HepG2 (cell line): ENCODE results near the gene AIMP2. TPM values are rescaled to one million over a fixed set of nuclear protein-coding genes. Genes with fewer than 3 reads are reported as not detected.
A peak's percentile ranks its signal among the peaks of the same experiment; 100 is the strongest.

Experiments used
- ATAC-seq: fragments of 200-7000 bp; cut with Tn5 transposase; 3 replicates; pipeline ENCODE4 v1.9.1; 2020; ENCODE audit warnings: mild to moderate bottlenecking, moderate library complexity
- BruUV-seq: library from RNA; stranded (reverse); fragments of 400-500 nt; replicated peaks from 2 replicates; lab custom pipeline; 2021; lab: Mats Ljungman, UMichigan
- CTCF ChIA-PET: fragments of 300-600 bp; formaldehyde crosslinking; extraction: SDS; loops from one replicate; lab custom pipeline; 2021; ENCODE audit warnings: low total read pairs, inconsistent platforms, low intra/inter-chr PET ratio; lab: Yijun Ruan, JAX
- POLR2A ChIA-PET: fragments of 350-600 bp; sonication (Branson Sonifier 250); formaldehyde crosslinking; loops from one replicate; lab custom pipeline; 2020; ENCODE audit warnings: antibody characterized with exemption, inconsistent platforms; lab: Yijun Ruan, JAX
- DNase-seq: peaks from one replicate; pipeline ENCODE4 v3.0.0-alpha.2; 2015; ENCODE audit warnings: low spot score
- FAIRE-seq: peaks from 3 replicates; lab custom pipeline; 2011; peaks lifted over from hg19 to GRCh38; lab: Jason Lieb, UNC
- H2AFZ ChIP-seq: one replicate; pipeline ENCODE4 v1.6.1; 2011; ENCODE audit warnings: low read length, inconsistent platforms
- H3K27ac ChIP-seq: fragments of 300-600 bp; 3 replicates; pipeline ENCODE4 v1.8.0; 2011; ENCODE audit warnings: mixed run types, mild to moderate bottlenecking, mixed read lengths, low read length, inconsistent platforms; ENCODE audit not compliant: insufficient read depth; ENCODE audit errors: extremely low read length
- H3K27me3 ChIP-seq, 2 experiments: fragments of 200-600 bp in 1 of 2; 2 replicates in 1 of 2; 3 replicates in 1 of 2; pipeline versions ENCODE4 v1.6.0 to v1.8.0; 2011; ENCODE audit warnings: low read length in 2 of 2, mild to moderate bottlenecking in 2 of 2, moderate library complexity in 2 of 2, inconsistent platforms in 1 of 2; ENCODE audit not compliant: insufficient read depth in 2 of 2, control insufficient read depth in 1 of 2
- H3K36me3 ChIP-seq, 2 experiments: fragments of 200-600 bp in 1 of 2; replicated peaks in 1 of 2; 2 replicates in 1 of 2; 3 replicates in 1 of 2; pipeline versions ENCODE4 v1.5.1 to v1.8.0; 2011; ENCODE audit warnings: low read length in 2 of 2, inconsistent platforms in 1 of 2; ENCODE audit not compliant: insufficient read depth in 2 of 2, control insufficient read depth in 1 of 2
- H3K4me1 ChIP-seq: 2 replicates; pipeline ENCODE4 v1.5.1; 2012; ENCODE audit warnings: low read length, inconsistent platforms; ENCODE audit not compliant: insufficient read depth
- H3K4me2 ChIP-seq: 2 replicates; pipeline ENCODE4 v1.6.0; 2011; ENCODE audit warnings: low read depth, low read length, inconsistent platforms
- H3K4me3 ChIP-seq, 3 experiments: fragments of 200-600 bp in 1 of 3; sonication (generic), shearing (Covaris generic) in 1 of 3; replicated peaks in 1 of 3; 2 replicates each; pipeline ENCODE4 v1.5.1; 2011 to 2016; ENCODE audit warnings: low read length in 3 of 3, inconsistent platforms in 2 of 3, low read depth in 2 of 3, mild to moderate bottlenecking in 2 of 3, control low read depth in 1 of 3, mixed read lengths in 1 of 3; ENCODE audit not compliant: insufficient read depth in 1 of 3
- H3K79me2 ChIP-seq: one replicate; pipeline ENCODE4 v1.6.1; 2011; ENCODE audit warnings: low read length, inconsistent platforms; ENCODE audit not compliant: insufficient read depth
- H3K9ac ChIP-seq: 2 replicates; pipeline ENCODE4 v1.6.0; 2011; ENCODE audit warnings: mild to moderate bottlenecking, low read depth, low read length, inconsistent platforms; ENCODE audit not compliant: insufficient read depth
- H3K9me3 ChIP-seq: 2 replicates; pipeline ENCODE4 v1.5.1; 2012; ENCODE audit warnings: mild to moderate bottlenecking, low read length
- H4K20me1 ChIP-seq: 2 replicates; pipeline ENCODE4 v1.6.0; 2011; ENCODE audit warnings: inconsistent platforms, mild to moderate bottlenecking, low read length, moderate library complexity; ENCODE audit not compliant: insufficient read depth
- AGO2 ChIP-seq: fragments of 200-400 bp; formaldehyde crosslinking; optimal IDR thresholded peaks from 2 replicates; pipeline ENCODE3; 2017; ENCODE audit warnings: mild to moderate bottlenecking, low read depth, low read length, moderate library complexity
- GATAD2A ChIP-seq: IDR thresholded peaks from 2 replicates; pipeline ENCODE4 v1.6.1; 2016
- NAIF1 ChIP-seq: sonication (generic); formaldehyde crosslinking; IDR thresholded peaks from 2 replicates; pipeline ENCODE4 v1.5.0; 2020; ENCODE audit warnings: mild to moderate bottlenecking, missing genetic modification reagents, borderline replicate concordance
- POLR2G ChIP-seq: fragments of 200-400 bp; formaldehyde crosslinking; IDR thresholded peaks from 2 replicates; pipeline ENCODE4 v1.6.1; 2018; ENCODE audit warnings: mild to moderate bottlenecking, low read depth, low read length, moderate library complexity
- SRF ChIP-seq: IDR thresholded peaks from 2 replicates; pipeline ENCODE4 v1.6.1; 2011; ENCODE audit warnings: mild to moderate bottlenecking, low read depth, low read length, moderate library complexity
- ZFP1 ChIP-seq: IDR thresholded peaks from 2 replicates; pipeline ENCODE4 v1.6.1; 2016
- ZNF670 ChIP-seq: sonication (generic); formaldehyde crosslinking; IDR thresholded peaks from 2 replicates; pipeline ENCODE4 v1.8.0; 2022; ENCODE audit warnings: mild to moderate bottlenecking, missing genetic modification reagents, borderline replicate concordance
- WGBS: methylation state at CpG from one replicate; pipeline ENCODE4 v1.1.6; 2017; ENCODE audit warnings: low lambda C conversion rate; 5-methylcytosine and 5-hydroxymethylcytosine counted together
- in situ Hi-C: cut with HindIII; loops from 2 replicates; pipeline ENCODE4 v1.10.0; 2017; ENCODE audit warnings: low pct_unique_long_range_greater_than_20kb; ENCODE audit not compliant: extremely low pct_ligation_motif_present
- intact Hi-C: fragments of 100-400 bp; cut with micrococcal nuclease; formaldehyde crosslinking; loops from one replicate; pipeline ENCODE4 v1.10.0; 2022; ENCODE audit not compliant: unreplicated experiment
- polyA plus RNA-seq, 8 experiments: library from polyadenylated mRNA; depleted of rRNA in 3 of 8; stranded (reverse) in 7 of 8; unstranded in 1 of 8; fragments of >200 nt; fragmentation: Illumina TruSeq in 4 of 8; extraction: Trizol in 4 of 8; gene quantifications; 2 replicates each; pipeline versions ENCODE4 v1.2.1 to v1.2.3, GENCODE V29; 2011 to 2016; ENCODE audit warnings: low read depth in 4 of 8, missing spikeins in 1 of 8, mixed read lengths in 1 of 8; ENCODE audit not compliant: insufficient read depth in 1 of 8
- total RNA-seq, 5 experiments: library from RNA; depleted of rRNA; stranded (reverse); fragments of >200 nt; fragmentation: Illumina TruSeq; extraction: Trizol; gene quantifications; 2 replicates each; pipeline ENCODE4 v1.2.3, GENCODE V29; 2016; ENCODE audit warnings: low read depth in 1 of 5
- TF ChIP-seq, protein P1 (sequence below): sonication (generic); formaldehyde crosslinking; IDR thresholded peaks from 2 replicates; pipeline ENCODE4 v1.9.0; 2022; ENCODE audit warnings: low read depth, missing genetic modification reagents
- TF ChIP-seq, protein P2 (sequence below): sonication (generic); formaldehyde crosslinking; conservative IDR thresholded peaks from 2 replicates; pipeline ENCODE4 v1.4.0; 2020; ENCODE audit warnings: missing genetic modification reagents
- TF ChIP-seq, protein P3 (sequence below): sonication (generic); formaldehyde crosslinking; IDR thresholded peaks from 2 replicates; pipeline ENCODE4 v1.8.1; 2023; ENCODE audit warnings: mild to moderate bottlenecking, inconsistent platforms, moderate library complexity, missing genetic modification reagents, borderline replicate concordance
- TF ChIP-seq, protein P4 (sequence below): sonication (generic); formaldehyde crosslinking; IDR thresholded peaks from 2 replicates; pipeline ENCODE4 v1.8.0; 2022; ENCODE audit warnings: mild to moderate bottlenecking, missing genetic modification reagents; ENCODE audit not compliant: insufficient replicate concordance
- TF ChIP-seq, protein P5 (sequence below): sonication (generic); formaldehyde crosslinking; IDR thresholded peaks from 2 replicates; pipeline ENCODE4 v1.5.1; 2020; ENCODE audit warnings: mild to moderate bottlenecking, missing genetic modification reagents

The AIMP2 gene
- total and polyA plus RNA-seq, 2 of the 13 experiments (the other 11 are each of a cell fraction or from before 2014, with no cell fraction given): 38.2 to 84.9 TPM

DNA sequence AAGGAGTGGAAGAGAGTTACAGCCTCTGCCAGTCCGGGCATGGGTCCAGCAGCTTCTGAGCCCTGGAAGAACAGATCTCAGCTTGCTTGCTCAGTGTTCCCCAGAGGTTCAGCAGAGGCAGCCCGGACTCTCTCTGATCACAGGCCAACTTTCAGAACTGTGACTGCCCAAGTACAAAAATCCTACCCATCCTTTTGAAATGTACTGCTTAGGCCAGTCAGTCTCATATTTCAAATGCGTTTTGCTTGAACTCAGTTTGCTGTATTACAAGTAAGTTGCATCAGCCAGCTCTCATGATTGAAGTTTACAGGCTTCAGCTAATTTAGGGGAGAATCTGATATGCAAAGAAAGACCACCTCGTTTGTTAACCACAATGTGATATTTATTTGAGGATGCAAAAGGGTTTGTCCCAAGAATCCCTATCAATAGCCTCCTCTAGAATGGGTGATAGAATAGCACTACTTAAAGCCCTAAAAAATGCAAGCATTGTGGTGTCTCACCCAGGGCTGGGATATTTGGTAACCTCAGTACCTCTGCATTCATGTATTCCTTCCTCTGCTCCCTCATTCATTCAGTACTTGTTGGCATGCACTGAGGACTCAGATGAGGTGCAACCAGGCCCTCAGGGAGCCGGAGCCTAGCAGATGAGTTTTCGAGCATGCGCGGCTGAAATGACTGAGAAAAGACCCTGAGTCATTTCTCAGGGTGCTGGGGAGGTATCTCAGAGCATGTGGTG lies 7.0 kb downstream of the AIMP2 start:
- ATAC-seq (no peak; the same call in 2 of the 3 replicates), DNase-seq (no peak), FAIRE-seq (no peak)
- intact Hi-C loops (no loop called here), in situ Hi-C loops (no loop called here)
- 86% methylated on average over 8 of the region's 8 CpGs for WGBS
- Histone ChIP-seq H2AFZ (no peak overlapping the region), H3K27ac (peak overlapping the region; percentile 43), H3K9ac (no peak overlapping the region), H4K20me1 (no peaks in the 10 kb centered on the region; the same call in 1 of the 2 replicates), H3K36me3 (peaks cover 25 to 58% of the 10 kb centered on the region in 2 experiments), H3K4me3 (no peak overlapping the region), H3K79me2 (peaks cover 13% of the 10 kb centered on the region), H3K4me1 (peaks cover 30% of the 10 kb centered on the region), H3K27me3 (no peaks in the 10 kb centered on the region), H3K4me2 (no peak overlapping the region), H3K9me3 (no peaks in the 10 kb centered on the region)
- CTCF ChIA-PET: no interaction called here
- no TSS peak for BruUV-seq
- POLR2A ChIA-PET: interaction anchor here (0.6 to 1.2 kb wide), 5 partner anchors 8 to 90 kb away, joined by 3 to 6 read pairs (median 5); no protein-coding TSS in a partner anchor
- TF ChIP-seq, protein P1, sequence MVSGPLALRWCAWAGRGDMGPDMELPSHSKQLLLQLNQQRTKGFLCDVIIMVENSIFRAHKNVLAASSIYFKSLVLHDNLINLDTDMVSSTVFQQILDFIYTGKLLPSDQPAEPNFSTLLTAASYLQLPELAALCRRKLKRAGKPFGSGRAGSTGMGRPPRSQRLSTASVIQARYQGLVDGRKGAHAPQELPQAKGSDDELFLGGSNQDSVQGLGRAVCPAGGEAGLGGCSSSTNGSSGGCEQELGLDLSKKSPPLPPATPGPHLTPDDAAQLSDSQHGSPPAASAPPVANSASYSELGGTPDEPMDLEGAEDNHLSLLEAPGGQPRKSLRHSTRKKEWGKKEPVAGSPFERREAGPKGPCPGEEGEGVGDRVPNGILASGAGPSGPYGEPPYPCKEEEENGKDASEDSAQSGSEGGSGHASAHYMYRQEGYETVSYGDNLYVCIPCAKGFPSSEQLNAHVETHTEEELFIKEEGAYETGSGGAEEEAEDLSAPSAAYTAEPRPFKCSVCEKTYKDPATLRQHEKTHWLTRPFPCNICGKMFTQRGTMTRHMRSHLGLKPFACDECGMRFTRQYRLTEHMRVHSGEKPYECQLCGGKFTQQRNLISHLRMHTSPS: no peak
- TF ChIP-seq ZFP1 (no peak), ZNF670 (CRISPR knock-in tag) (no peak), NAIF1 (no peak), POLR2G (peak; percentile 21), SRF (no peak), GATAD2A (CRISPR knock-in tag) (peak; percentile 58; the same call in 1 of the 2 replicates), AGO2 (peak; percentile 25)
- TF ChIP-seq, protein P2, sequence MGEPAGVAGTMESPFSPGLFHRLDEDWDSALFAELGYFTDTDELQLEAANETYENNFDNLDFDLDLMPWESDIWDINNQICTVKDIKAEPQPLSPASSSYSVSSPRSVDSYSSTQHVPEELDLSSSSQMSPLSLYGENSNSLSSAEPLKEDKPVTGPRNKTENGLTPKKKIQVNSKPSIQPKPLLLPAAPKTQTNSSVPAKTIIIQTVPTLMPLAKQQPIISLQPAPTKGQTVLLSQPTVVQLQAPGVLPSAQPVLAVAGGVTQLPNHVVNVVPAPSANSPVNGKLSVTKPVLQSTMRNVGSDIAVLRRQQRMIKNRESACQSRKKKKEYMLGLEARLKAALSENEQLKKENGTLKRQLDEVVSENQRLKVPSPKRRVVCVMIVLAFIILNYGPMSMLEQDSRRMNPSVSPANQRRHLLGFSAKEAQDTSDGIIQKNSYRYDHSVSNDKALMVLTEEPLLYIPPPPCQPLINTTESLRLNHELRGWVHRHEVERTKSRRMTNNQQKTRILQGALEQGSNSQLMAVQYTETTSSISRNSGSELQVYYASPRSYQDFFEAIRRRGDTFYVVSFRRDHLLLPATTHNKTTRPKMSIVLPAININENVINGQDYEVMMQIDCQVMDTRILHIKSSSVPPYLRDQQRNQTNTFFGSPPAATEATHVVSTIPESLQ (CRISPR knock-in tag): no peak
- TF ChIP-seq, protein P3, sequence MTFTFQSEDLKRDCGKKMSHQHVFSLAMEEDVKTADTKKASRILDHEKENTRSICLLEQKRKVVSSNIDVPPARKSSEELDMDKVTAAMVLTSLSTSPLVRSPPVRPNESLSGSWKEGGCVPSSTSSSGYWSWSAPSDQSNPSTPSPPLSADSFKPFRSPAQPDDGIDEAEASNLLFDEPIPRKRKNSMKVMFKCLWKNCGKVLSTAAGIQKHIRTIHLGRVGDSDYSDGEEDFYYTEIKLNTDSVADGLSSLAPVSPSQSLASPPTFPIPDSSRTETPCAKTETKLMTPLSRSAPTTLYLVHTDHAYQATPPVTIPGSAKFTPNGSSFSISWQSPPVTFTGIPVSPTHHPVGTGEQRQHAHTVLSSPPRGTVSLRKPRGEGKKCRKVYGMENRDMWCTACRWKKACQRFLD: no peak
- TF ChIP-seq, protein P4, sequence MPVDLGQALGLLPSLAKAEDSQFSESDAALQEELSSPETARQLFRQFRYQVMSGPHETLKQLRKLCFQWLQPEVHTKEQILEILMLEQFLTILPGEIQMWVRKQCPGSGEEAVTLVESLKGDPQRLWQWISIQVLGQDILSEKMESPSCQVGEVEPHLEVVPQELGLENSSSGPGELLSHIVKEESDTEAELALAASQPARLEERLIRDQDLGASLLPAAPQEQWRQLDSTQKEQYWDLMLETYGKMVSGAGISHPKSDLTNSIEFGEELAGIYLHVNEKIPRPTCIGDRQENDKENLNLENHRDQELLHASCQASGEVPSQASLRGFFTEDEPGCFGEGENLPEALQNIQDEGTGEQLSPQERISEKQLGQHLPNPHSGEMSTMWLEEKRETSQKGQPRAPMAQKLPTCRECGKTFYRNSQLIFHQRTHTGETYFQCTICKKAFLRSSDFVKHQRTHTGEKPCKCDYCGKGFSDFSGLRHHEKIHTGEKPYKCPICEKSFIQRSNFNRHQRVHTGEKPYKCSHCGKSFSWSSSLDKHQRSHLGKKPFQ (CRISPR knock-in tag): no peak
- TF ChIP-seq, protein P5, sequence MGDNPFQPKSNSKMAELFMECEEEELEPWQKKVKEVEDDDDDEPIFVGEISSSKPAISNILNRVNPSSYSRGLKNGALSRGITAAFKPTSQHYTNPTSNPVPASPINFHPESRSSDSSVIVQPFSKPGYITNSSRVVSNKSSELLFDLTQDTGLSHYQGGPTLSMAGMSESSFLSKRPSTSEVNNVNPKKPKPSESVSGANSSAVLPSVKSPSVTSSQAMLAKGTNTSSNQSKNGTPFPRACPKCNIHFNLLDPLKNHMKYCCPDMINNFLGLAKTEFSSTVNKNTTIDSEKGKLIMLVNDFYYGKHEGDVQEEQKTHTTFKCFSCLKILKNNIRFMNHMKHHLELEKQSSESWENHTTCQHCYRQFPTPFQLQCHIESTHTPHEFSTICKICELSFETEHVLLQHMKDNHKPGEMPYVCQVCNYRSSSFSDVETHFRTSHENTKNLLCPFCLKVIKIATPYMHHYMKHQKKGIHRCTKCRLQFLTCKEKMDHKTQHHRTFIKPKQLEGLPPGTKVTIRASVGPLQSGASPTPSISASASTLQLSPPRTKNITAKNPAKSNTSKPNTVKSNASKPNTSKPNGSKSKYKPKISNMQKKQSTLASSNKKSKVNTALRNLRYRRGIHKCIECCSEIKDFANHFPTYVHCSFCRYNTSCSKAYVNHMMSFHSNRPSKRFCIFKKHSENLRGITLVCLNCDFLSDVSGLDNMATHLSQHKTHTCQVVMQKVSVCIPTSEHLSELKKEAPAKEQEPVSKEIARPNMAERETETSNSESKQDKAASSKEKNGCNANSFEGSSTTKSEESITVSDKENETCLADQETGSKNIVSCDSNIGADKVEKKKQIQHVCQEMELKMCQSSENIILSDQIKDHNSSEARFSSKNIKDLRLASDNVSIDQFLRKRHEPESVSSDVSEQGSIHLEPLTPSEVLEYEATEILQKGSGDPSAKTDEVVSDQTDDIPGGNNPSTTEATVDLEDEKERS (CRISPR knock-in tag): no peak
